Measurements from ENCODE around the gene CEBPG.

- TF ChIP-seq POLR2A (IDR thresholded peaks at IDR 0.05) (no peak), CTCF (IDR thresholded peaks at IDR 0.05) (no peak), POLR2AphosphoS5 (IDR thresholded peaks at IDR 0.05) (no peak), EP300 (IDR thresholded peaks at IDR 0.05) (no peak)
Observed at GRCh38 chr19:33329060-33329459, 44.4 kb upstream of the CEBPG start.

All from stomach (tissue), 4 donors.